Measurements from ENCODE around the gene PIKFYVE.
A peak's percentile ranks its signal among the peaks of the same experiment; 100 is the strongest.
"Not testable (repeated sequence)": the region's sequence is repeated elsewhere in the genome, so short reads cannot be mapped to it uniquely, and the experiment has no call there.

PIKFYVE gene

GRCh38 chr2:208254118-208254870, 11.8 kb upstream of the PIKFYVE start:
- DNase-seq (ENCODE audit: low spot score), result peak; percentile 89

GRCh38 chr2:208254871-208255556, 11.0 kb upstream of the PIKFYVE start, which contains the start of gene IDH1:
TSS of gene IDH1 (minus strand) at chr2:208255071. CDS start at chr2:208251551, 3,520 bp downstream.
- DNase-seq (ENCODE audit: low spot score), result peak; percentile 94

DNA sequence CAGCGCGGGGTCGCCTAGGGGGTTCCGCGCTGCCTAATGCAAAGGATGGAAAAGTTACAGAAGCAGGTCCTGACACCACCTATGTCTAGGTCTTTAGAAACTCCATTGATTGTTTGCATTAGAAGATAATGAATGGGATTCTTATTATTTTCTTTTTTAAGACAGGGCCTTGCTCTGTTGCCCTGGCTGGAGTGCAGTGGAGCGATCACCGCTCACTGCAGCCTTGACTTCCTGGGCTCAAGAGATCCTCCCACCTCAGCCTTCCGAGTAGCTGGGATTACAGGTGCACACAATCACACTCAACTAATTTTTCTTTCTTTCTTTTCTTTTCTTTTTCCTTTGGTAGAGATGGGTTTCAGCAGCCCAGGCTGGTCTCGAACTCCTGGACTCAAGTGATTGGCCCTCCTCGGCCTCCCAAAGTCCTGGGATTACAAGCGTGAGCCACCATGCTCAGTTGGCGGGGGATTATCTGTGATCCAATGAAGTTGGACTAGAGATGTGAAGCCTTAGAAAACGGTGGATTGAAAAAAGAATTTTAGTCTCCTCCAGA, 10.4 kb upstream of the PIKFYVE start:
- DNase-seq (ENCODE audit: low spot score), result no peak

- no peak for DNase-seq (ENCODE audit: low spot score)
Measured at GRCh38 chr2:208256192-208256782, 9.8 kb upstream of the PIKFYVE start.

DNA sequence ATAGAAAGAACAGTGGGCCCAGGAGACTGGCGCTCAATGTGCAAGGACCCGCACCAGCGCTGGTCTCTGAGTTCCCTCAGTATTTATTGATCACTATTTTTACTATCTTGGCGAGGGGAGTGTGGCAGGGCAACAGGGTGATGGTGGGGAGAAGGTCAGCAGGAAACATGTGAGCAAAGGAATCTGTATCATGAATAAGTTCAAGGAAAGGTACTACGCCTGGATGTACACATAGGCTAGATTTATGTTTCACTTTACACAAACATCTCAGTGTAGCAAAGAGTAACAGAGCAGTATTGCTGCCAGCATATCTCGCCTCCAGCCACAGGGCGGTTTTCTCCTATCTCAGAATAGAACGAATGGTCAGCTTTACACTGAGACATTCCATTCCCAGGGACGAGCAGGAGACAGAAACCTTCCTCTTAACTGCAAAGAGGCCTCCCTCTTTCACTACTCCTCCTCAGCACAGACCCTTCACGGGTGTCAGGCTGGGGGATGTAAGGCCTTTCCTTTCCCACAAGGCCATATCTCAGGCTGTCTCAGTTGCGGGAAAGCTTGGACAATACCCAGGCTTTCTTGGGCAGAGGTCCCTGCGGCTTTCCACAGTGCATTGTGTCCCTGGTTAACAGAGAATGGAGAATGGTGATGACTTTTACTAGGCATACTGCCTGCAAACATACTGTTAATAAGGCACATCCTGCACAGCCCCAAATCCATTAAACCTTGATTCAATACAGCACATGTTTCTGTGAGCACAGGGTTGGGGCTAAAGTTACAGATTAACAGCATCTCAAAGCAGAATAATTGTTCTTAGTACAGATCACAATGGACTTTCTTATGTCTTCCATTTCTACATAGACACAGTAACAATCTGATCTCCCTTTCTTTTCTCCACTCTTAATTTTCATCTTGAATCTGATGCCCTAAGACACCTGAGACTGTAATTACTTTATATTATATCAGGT, 8.9 kb upstream of the PIKFYVE start:
- DNase-seq (ENCODE audit: low spot score), result not testable (repeated sequence)

DNA sequence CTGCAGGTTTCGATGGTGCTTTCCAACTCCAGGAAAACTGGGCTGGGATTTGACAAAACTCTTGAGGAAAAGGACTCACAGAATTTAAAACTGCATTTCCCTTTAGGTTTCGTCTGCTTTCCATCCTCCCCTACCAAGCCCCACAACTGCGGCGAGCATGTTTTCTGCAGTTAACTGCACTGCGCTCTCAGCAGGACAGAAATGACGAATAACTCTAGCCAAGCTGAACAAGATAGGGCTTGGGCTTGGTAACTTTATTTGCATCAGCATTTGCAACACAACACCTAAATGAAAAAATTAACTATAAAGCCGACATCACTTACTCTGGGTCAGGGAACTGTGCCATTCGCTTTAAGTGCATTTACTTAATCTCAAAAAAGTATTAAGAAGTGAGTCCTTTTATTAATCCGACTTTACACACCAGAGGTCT, 669 bp upstream of the PIKFYVE start:
- DNase-seq (ENCODE audit: low spot score), result no peak

- no peak for DNase-seq (ENCODE audit: low spot score)
Measured at GRCh38 chr2:208266553-208266893, 468 bp downstream of the PIKFYVE start.

DNA sequence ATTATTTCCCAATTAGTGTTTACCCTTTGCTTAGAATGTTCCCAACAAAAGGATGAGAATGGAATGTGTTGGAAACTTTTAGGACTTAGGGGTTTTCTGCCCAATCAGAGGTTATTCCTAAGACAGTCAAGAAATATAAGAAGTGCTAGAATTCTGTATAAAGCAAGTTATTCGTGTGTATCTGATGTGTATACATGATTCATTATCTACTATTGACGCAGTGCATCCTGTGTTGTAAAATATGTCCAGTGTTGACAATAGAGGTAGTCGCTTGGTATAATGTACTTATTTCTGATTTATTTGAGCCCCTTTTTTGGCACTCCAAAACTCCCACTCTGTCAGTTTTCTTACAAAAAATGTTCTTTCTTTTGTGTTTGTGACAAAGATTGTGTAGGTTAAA, 881 bp downstream of the PIKFYVE start:
- no peak for DNase-seq (ENCODE audit: low spot score)

DNA sequence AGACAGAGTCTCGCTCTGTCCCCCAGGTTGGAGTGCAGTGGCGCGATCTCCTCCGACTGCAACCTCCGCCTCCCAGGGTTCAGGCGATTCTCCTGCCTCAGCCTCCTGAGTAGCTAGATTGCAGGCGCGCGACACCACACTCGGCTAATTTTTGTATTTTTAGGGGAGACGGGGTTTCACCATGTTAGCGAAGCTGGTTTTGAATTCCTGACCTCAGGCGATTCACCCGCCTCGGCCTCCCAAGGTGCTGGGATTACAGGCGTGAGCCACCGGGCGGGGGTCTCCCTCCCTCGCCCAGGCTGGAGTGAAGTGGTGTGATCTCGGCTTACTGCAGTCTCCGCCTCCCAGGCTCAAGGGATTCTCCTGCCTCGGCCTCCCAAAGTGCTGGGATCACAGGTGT, 1.5 kb downstream of the PIKFYVE start:
- DNase-seq (ENCODE audit: low spot score), result not testable (repeated sequence)

DNA sequence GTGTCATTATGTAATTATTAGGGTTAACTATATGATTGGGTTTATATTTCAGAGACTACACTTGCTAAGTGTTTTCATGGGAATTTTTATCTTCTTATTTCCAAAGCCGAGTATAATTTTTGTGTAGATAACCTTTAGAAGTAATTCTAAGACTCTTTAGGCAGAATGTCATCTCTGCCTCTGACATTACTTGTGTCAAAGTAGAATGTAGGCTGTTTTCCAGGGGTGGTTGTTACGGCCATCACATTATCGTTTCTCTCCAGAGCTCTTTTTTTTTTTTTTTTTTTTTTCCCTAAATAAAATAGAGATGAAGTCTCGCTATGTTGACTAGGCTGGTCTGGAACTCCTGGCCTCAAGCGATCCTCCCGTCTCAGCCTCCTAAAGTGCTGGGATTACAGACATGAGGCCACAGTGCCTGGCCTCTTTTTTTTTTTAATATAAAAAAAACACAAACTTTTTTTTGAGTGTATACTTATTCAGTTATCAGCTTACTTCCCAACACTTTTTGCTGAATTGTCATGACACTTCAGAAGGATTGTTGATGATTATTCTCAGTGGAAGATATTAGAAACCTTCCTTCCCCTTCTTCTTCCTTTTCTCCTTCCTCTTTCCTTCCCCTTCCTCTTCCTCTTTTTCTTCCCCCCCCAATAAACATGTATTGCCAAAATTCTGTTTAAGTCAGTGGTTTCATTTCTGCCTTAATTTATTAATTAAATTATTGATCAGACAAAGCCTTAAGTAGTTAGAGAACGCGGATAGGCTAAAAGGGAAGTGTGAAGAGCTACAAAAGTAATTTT, 2.3 kb downstream of the PIKFYVE start:
- DNase-seq (ENCODE audit: low spot score), result no peak

DNA sequence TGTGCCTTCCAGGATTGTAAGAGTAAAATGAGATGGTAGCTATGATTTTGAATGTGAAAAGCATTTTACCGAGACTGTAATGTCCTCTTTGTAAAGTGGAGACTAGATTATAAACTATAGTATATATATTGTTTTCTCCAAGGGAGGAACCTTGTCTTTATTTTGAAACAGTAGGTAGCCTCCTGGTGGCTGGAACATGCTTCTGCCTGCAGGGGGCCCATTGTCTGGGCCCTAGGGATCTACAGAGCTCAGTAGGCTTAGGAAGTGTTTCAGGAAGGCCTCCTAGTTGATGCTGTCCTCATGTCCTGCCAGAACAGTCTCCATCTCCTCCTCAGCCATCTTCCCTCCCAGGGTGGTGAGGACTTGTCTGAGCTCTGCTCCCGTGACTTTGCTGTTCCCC, 3.0 kb downstream of the PIKFYVE start:
- DNase-seq (ENCODE audit: low spot score), result no peak

- DNase-seq (ENCODE audit: low spot score), result no peak
Measured at GRCh38 chr2:208274748-208275147, 8.7 kb downstream of the PIKFYVE start.

- DNase-seq (ENCODE audit: low spot score), result no peak
Measured at GRCh38 chr2:208278549-208278948, 12.5 kb downstream of the PIKFYVE start.

DNA sequence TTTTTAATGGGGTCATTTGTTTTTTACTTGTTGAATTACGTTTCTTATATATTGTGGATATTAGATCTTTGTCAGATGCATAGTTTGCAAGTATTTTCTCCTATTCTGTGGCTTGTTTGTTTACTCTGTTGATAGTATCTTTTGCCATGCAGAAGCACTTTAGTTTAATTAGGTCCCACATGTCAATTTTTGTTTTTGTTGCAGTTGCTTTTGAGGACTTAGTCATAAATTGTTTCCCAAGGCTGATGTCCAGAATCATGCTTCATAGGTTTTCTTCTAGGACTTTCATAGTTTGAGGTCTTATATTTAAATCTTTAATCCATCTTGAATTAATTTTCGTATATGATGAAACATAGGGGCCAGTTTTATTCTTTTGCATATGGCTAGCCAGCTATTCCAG, 13.2 kb downstream of the PIKFYVE start:
- no peak for DNase-seq (ENCODE audit: low spot score)

DNA sequence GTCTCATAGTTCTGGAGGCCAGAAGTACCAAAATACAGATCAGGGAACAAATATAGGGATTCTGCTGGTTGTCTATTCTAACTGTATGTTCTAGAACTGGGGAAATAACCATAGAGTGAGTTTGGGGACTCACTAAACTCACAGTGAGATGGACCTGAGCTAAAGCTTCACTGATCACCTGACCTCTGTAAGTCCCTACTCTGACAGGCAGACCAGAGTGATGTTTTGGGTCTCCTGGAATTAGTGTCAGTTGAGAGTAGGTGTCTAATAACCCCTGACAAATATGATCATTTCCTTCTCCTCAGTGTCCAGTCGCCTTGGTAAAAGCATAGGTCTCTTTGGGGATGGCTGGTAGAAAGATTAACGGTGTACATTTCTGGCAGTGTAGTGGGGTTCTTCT, 14.2 kb downstream of the PIKFYVE start:
- DNase-seq (ENCODE audit: low spot score), result no peak

- DNase-seq (ENCODE audit: low spot score), result no peak
Measured at GRCh38 chr2:208280933-208281332, 14.9 kb downstream of the PIKFYVE start.

DNA sequence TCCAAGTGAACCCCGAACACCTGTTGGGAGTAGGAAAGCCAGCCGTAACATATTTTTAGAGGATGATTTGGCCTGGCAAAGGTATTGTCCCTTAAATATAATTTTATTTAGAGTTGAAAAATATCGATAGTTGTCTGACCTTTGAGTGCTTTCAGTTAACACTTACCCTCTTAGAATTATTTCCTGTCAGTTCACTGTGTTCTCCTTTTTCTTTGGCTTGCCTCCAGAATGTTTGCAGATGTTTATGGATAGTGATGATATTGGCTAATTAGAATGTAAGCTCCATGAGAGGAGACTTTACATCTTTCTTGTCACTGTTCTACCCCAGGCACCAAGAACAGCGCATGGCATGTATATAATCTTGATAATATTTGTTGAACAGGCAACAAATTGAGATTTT, 19.8 kb downstream of the PIKFYVE start:
- no peak for DNase-seq (ENCODE audit: low spot score)

GRCh38 chr2:208294482-208295024, 28.5 kb downstream of the PIKFYVE start:
- no peak for DNase-seq (ENCODE audit: low spot score)

DNA sequence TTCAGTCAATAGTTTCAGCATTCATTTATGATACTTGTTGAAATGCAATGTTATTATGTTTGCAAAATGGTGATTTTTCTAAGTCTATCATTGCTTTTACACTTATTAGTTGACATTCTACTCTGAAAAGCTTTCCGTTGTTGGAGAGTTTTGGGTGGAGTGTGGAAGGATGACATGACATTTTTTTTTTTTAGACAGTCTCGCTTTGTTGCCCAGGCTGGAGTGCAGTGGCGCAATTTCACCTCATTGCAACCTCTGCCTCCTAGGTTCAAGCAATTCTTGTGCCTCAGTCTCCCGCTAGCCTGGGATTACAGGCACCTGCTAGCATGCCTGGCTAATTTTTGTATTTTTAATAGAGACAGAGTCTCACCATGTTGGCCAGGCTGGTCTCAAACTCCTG, 29.8 kb downstream of the PIKFYVE start:
- DNase-seq (ENCODE audit: low spot score), result no peak

DNA sequence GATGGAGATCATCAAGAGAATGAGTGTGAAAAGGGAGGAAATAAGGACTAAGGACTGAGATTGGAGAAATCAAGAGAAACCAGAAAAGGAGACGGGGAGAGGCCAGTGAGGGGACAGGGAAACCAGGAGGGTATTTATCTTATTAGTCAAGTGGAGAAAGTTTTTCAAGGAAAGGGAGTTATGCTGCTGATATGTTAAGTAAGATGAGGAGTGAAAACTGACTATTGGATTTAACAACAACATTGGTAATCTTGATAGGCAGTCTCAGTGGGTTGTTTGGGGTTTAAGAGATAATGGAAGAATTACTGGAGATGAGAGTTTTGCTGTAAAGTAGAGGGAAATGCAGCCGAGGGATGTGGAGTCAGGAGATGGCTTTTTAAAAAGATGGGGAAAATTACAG, 30.6 kb downstream of the PIKFYVE start:
- no peak for DNase-seq (ENCODE audit: low spot score)

DNA sequence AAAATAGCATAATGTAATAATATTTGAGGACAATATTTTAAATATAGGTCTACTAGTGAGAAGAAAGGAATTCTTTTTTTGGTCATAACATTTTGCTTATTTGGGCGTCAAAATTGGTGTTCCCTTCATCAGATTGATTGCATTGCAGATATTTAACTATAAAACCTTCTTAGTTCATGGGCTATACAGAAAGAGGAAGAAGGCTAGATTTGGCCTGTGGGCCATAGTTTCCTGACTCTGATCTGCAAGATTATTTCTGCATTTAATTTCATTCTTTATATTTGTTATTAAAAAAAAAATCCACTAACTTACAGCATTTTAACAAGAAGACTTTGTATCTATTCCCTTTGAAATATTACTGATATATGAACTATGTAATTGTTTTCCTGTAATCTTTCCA, 31.9 kb downstream of the PIKFYVE start:
- no peak for DNase-seq (ENCODE audit: low spot score)
